GM12878 (cell line): ENCODE data around the gene ITGA8. TPM values are rescaled to one million over a fixed set of nuclear protein-coding genes. Genes with fewer than 3 reads are reported as not detected.

ENCODE experiments used
- ATAC-seq: fragments of 200-7000 bp; cut with Tn5 transposase; 3 replicates; pipeline ENCODE4 v1.9.1; 2020; ENCODE audit warnings: mild to moderate bottlenecking, moderate library complexity
- BruUV-seq: library from RNA; stranded (reverse); fragments of 400-500 nt; replicated peaks from 2 replicates; lab custom pipeline; 2021; lab: Mats Ljungman, UMichigan
- CTCF ChIA-PET: fragments of 300-600 bp; sonication (Branson Sonifier 250); formaldehyde crosslinking; extraction: SDS; loops from one replicate; lab custom pipeline; 2021; ENCODE audit warnings: inconsistent platforms; lab: Yijun Ruan, JAX
- POLR2A ChIA-PET: fragments of 350-600 bp; formaldehyde crosslinking; extraction: SDS; loops from one replicate; lab custom pipeline; 2021; ENCODE audit warnings: inconsistent platforms; lab: Charles Lee
- RAD21 ChIA-PET: fragments of 300-600 bp; sonication (Branson Sonifier 250); formaldehyde crosslinking; loops from one replicate; lab custom pipeline; 2023; ENCODE audit warnings: antibody characterized with exemption; ENCODE audit not compliant: unreplicated experiment; lab: Charles Lee
- SMC1A ChIA-PET: fragments of 300-600 bp; sonication (Branson Sonifier 250); formaldehyde crosslinking; loops from one replicate; lab custom pipeline; 2023; ENCODE audit not compliant: unreplicated experiment, uncharacterized antibody; lab: Charles Lee
- DNase-seq: peaks from one replicate; pipeline ENCODE4 v3.0.0-alpha.2; 2011; ENCODE audit warnings: low read depth, low spot score
- FAIRE-seq: peaks from 3 replicates; lab custom pipeline; 2011; peaks lifted over from hg19 to GRCh38; lab: Jason Lieb, UNC
- H2AFZ ChIP-seq: 2 replicates; pipeline ENCODE4 v1.6.0; 2011; ENCODE audit warnings: low read depth, low read length, control low read depth; ENCODE audit not compliant: control insufficient read depth
- H3K27ac ChIP-seq: 2 replicates; pipeline ENCODE4 v1.5.1; 2011; ENCODE audit warnings: control low read depth; ENCODE audit not compliant: control insufficient read depth, insufficient read depth
- H3K27me3 ChIP-seq, 2 experiments: replicated peaks in 1 of 2; 2 replicates each; pipeline versions ENCODE4 v1.6.0 to v1.6.1; 2011; ENCODE audit warnings: low read length in 1 of 2; ENCODE audit not compliant: control insufficient read depth in 2 of 2, insufficient read depth in 2 of 2
- H3K36me3 ChIP-seq, 2 experiments: 2 replicates each; pipeline ENCODE4 v1.5.1; 2011; ENCODE audit warnings: low read length in 1 of 2; ENCODE audit not compliant: control insufficient read depth in 2 of 2, insufficient read depth in 2 of 2
- H3K4me1 ChIP-seq: 2 replicates; pipeline ENCODE4 v1.6.1; 2011; ENCODE audit warnings: mild to moderate bottlenecking, low read length, moderate library complexity, mixed read lengths; ENCODE audit not compliant: control insufficient read depth, insufficient read depth
- H3K4me2 ChIP-seq: 2 replicates; pipeline ENCODE4 v1.6.0; 2011; ENCODE audit warnings: control low read depth; ENCODE audit not compliant: control insufficient read depth, insufficient read depth
- H3K4me3 ChIP-seq: fragments of 200-600 bp; sonication (generic); 2 replicates; pipeline ENCODE4 v1.5.1; 2016
- H3K79me2 ChIP-seq: 2 replicates; pipeline ENCODE4 v1.6.0; 2011; ENCODE audit warnings: low read length; ENCODE audit not compliant: control insufficient read depth, insufficient read depth
- H3K9ac ChIP-seq: 2 replicates; pipeline ENCODE4 v1.8.0; 2011; ENCODE audit warnings: low read length, control low read depth, mixed read lengths; ENCODE audit not compliant: control insufficient read depth, insufficient read depth
- H3K9me3 ChIP-seq: replicated peaks from 3 replicates; pipeline ENCODE4 v1.5.1; 2011; ENCODE audit warnings: mild to moderate bottlenecking, low read length; ENCODE audit not compliant: control insufficient read depth, insufficient read depth
- H4K20me1 ChIP-seq: 2 replicates; pipeline ENCODE4 v1.6.0; 2011; ENCODE audit not compliant: control insufficient read depth, insufficient read depth
- CREM ChIP-seq: IDR thresholded peaks from 2 replicates; pipeline ENCODE4 v1.6.1; 2014; ENCODE audit warnings: antibody characterized with exemption, low read depth
- ETV6 ChIP-seq, 2 experiments: fragments of 450-650 bp in 1 of 2; IDR thresholded peaks in 1 of 2; conservative IDR thresholded peaks in 1 of 2; 2 replicates each; pipeline ENCODE4 v1.6.1; 2014; ENCODE audit warnings: antibody characterized with exemption in 1 of 2, borderline replicate concordance in 1 of 2, low read depth in 1 of 2, mild to moderate bottlenecking in 1 of 2, moderate library complexity in 1 of 2
- MTA2 ChIP-seq: fragments of 450-650 bp; IDR thresholded peaks from 2 replicates; pipeline ENCODE4 v1.6.1; 2016; ENCODE audit warnings: low read depth, mild to moderate bottlenecking, moderate library complexity
- NFXL1 ChIP-seq: fragments of 450-650 bp; IDR thresholded peaks from 2 replicates; pipeline ENCODE4 v1.6.1; 2017; ENCODE audit warnings: antibody characterized with exemption, mild to moderate bottlenecking, borderline replicate concordance
- POLR2AphosphoS2 ChIP-seq: IDR thresholded peaks from 2 replicates; pipeline ENCODE4 v1.6.1; 2011; ENCODE audit warnings: low read depth, mild to moderate bottlenecking, low read length, improper control_type of control experiment, moderate library complexity
- POU2F2 ChIP-seq: IDR thresholded peaks from 3 replicates; pipeline ENCODE4 v1.6.1; 2011; ENCODE audit warnings: low read depth, mild to moderate bottlenecking, low read length, borderline replicate concordance
- RCOR1 ChIP-seq: conservative IDR thresholded peaks from 2 replicates; pipeline ENCODE4 v1.6.1; 2012; ENCODE audit warnings: low read depth, low read length, improper control_type of control experiment
- RFX5 ChIP-seq: IDR thresholded peaks from 2 replicates; pipeline ENCODE4 v1.6.1; 2011; ENCODE audit warnings: low read depth, low read length, improper control_type of control experiment
- SREBF2 ChIP-seq: IDR thresholded peaks from 2 replicates; pipeline ENCODE4 v1.6.1; 2012; ENCODE audit warnings: mild to moderate bottlenecking, low read length
- SRF ChIP-seq, 2 experiments: IDR thresholded peaks; 2 replicates each; pipeline ENCODE4 v1.6.1; 2011; ENCODE audit warnings: low read depth in 2 of 2, low read length in 2 of 2, mild to moderate bottlenecking in 1 of 2, moderate library complexity in 1 of 2
- STAT1 ChIP-seq: fragments of 450-650 bp; conservative IDR thresholded peaks from 2 replicates; pipeline ENCODE4 v1.6.1; 2014; ENCODE audit warnings: antibody characterized with exemption, mild to moderate bottlenecking
- TCF3 ChIP-seq: IDR thresholded peaks from 2 replicates; pipeline ENCODE4 v1.6.1; 2012; ENCODE audit warnings: low read depth, mild to moderate bottlenecking, low read length, borderline replicate concordance; ENCODE audit not compliant: insufficient read depth
- ZNF217 ChIP-seq: fragments of 450-650 bp; IDR thresholded peaks from 2 replicates; pipeline ENCODE4 v1.6.1; 2017; ENCODE audit warnings: antibody characterized with exemption, mild to moderate bottlenecking
- WGBS: methylation state at CpG from one replicate; pipeline ENCODE4 v1.1.6; 2016; ENCODE audit warnings: low lambda C conversion rate; ENCODE audit not compliant: insufficient replicate concordance, insufficient coverage; ENCODE audit errors: missing lambda C conversion rate; 5-methylcytosine and 5-hydroxymethylcytosine counted together
- in situ Hi-C: fragments of 300-500 bp; cut with MboI; formaldehyde crosslinking; loops from 9 replicates; pipeline ENCODE4 v1.14.3; 2018; ENCODE audit warnings: mixed read lengths
- intact Hi-C: fragments of 100-400 bp; cut with micrococcal nuclease; formaldehyde crosslinking; loops from one replicate; pipeline ENCODE4 v1.14.2; 2022; ENCODE audit not compliant: unreplicated experiment
- polyA plus RNA-seq, 11 experiments: library from polyadenylated mRNA; depleted of rRNA in 4 of 11; unstranded in 6 of 11; stranded (reverse) in 5 of 11; fragments of >200 nt; fragmentation: Nextera tagmentation in 4 of 11; fragmentation: Illumina TruSeq in 1 of 11; extraction: Ambion mirVana in 4 of 11; extraction: Trizol in 1 of 11; gene quantifications; 1 replicate in 1 of 11; 2 replicates in 10 of 11; pipeline versions ENCODE4 v1.2.1 to v1.2.3, GENCODE V29; 2011 to 2016; ENCODE audit warnings: inconsistent platforms in 2 of 11, missing spikeins in 2 of 11, low read depth in 1 of 11
- total RNA-seq, 4 experiments: library from RNA; depleted of rRNA in 3 of 4; stranded (reverse); fragments of >200 nt in 3 of 4; fragmentation: Illumina TruSeq in 1 of 4; extraction: Trizol in 1 of 4; gene quantifications; 2 replicates each; pipeline versions ENCODE4 v1.2.1 to v1.2.3, GENCODE V29; 2013 to 2021
- TF ChIP-seq, protein P1 (sequence below): IDR thresholded peaks from 2 replicates; pipeline ENCODE4 v1.6.1; 2011; ENCODE audit warnings: borderline replicate concordance, low read depth, mild to moderate bottlenecking, moderate library complexity, mixed read lengths, low read length; ENCODE audit not compliant: insufficient read depth; ENCODE audit errors: extremely low read length
- TF ChIP-seq, protein P2 (sequence below): fragments of 150-350 bp; IDR thresholded peaks from 2 replicates; pipeline ENCODE4 v1.6.1; 2014; ENCODE audit warnings: mild to moderate bottlenecking, low read depth, low read length

Gene ITGA8
- total and polyA plus RNA-seq, 10 of the 15 experiments (the other 5 are each of a cell fraction or from before 2014, with no cell fraction given): 0.03 TPM; not detected in 9

- no peak for FAIRE-seq
- CTCF ChIA-PET: no interaction called here
- no TSS peak for BruUV-seq
Measured at GRCh38 chr10:15630353-15630752, 89.4 kb downstream of the ITGA8 start.

DNA sequence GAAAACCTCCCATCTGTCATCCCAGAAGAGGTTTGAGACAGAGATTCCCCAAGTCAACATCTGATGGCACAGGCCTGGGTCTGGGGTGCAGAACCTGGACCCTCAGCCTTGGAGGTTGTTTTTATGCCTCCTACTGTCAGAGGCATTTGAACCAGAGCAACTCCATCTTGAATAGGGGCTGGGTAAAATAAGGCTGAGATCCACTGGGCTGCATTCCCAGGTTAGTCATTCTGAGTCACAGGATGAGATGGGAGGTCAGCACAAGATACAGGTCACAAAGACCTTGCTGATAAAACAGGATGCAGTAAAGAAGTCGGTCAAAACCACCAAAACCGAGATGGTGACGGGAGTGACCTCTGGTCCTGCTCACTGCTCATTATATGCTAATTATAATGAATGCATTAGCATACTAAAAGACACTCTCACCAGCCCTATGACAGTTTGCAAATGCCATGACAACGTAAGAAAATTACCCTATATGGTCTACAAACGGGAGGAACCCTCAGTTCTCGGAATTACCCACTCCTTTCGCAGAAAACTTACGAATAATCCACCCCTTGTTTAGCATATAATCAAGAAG, 92.0 kb downstream of the ITGA8 start:
- Histone ChIP-seq H3K4me3 (no peak overlapping the region), H3K27ac (no peak overlapping the region), H2AFZ (no peak overlapping the region), H3K9ac (no peak overlapping the region), H3K27me3 (no peaks in the 10 kb centered on the region), H3K4me2 (no peak overlapping the region), H3K9me3 (no peaks in the 10 kb centered on the region), H4K20me1 (no peaks in the 10 kb centered on the region), H3K36me3 (no peaks in the 10 kb centered on the region), H3K79me2 (no peaks in the 10 kb centered on the region), H3K4me1 (no peaks in the 10 kb centered on the region)
- no peak for DNase-seq
- ATAC-seq: no peak
- in situ Hi-C loops (no loop called here), intact Hi-C loops (no loop called here)
- SMC1A ChIA-PET: no interaction called here
- no TSS peak for BruUV-seq
- CTCF ChIA-PET: no interaction called here
- no peak for FAIRE-seq
- POLR2A ChIA-PET: no interaction called here
- WGBS: 36% methylated on average over 8 of the region's 8 CpGs
- RAD21 ChIA-PET: no interaction called here
- no peak for TF ChIP-seq RFX5
- TF ChIP-seq SRF (IDR thresholded peaks at IDR 0.05; ENCODE audit: low read depth in 2 of 2, low read length in 2 of 2): no peak
- no peak for TF ChIP-seq POLR2AphosphoS2
- TF ChIP-seq NFXL1: no peak
- TF ChIP-seq ETV6 (conservative IDR thresholded peaks at IDR 0.05 in 1 of 2, IDR thresholded peaks at IDR 0.05 in 1 of 2; ENCODE audit: borderline replicate concordance in 1 of 2, low read depth in 1 of 2): no peak
- TF ChIP-seq SREBF2: no peak
- TF ChIP-seq TCF3: no peak
- no peak for TF ChIP-seq ZNF217
- no peak for TF ChIP-seq CREM
- TF ChIP-seq, protein P1, sequence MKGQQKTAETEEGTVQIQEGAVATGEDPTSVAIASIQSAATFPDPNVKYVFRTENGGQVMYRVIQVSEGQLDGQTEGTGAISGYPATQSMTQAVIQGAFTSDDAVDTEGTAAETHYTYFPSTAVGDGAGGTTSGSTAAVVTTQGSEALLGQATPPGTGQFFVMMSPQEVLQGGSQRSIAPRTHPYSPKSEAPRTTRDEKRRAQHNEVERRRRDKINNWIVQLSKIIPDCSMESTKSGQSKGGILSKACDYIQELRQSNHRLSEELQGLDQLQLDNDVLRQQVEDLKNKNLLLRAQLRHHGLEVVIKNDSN: no peak
- no peak for TF ChIP-seq RCOR1
- no peak for TF ChIP-seq POU2F2
- TF ChIP-seq, protein P2, sequence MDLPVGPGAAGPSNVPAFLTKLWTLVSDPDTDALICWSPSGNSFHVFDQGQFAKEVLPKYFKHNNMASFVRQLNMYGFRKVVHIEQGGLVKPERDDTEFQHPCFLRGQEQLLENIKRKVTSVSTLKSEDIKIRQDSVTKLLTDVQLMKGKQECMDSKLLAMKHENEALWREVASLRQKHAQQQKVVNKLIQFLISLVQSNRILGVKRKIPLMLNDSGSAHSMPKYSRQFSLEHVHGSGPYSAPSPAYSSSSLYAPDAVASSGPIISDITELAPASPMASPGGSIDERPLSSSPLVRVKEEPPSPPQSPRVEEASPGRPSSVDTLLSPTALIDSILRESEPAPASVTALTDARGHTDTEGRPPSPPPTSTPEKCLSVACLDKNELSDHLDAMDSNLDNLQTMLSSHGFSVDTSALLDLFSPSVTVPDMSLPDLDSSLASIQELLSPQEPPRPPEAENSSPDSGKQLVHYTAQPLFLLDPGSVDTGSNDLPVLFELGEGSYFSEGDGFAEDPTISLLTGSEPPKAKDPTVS: no peak
- TF ChIP-seq MTA2: no peak

More at GRCh38 chr10:15630353-15630752, 89.4 kb downstream of the ITGA8 start:
- RAD21 ChIA-PET: no interaction called here
- H4K20me1 ChIP-seq: no peaks in the 10 kb centered on the region
- no peak overlapping the region for H3K27ac ChIP-seq
- POLR2A ChIA-PET: no interaction called here
- H3K9ac ChIP-seq: no peak overlapping the region
- 39% methylated on average over 5 of the region's 5 CpGs for WGBS
- ATAC-seq (no peak), DNase-seq (no peak)
- no peaks in the 10 kb centered on the region for H3K36me3 ChIP-seq
- TF ChIP-seq STAT1: no peak
- H3K9me3 ChIP-seq: no peaks in the 10 kb centered on the region
- H3K27me3 ChIP-seq: no peaks in the 10 kb centered on the region
- no peak overlapping the region for H2AFZ ChIP-seq
- no peaks in the 10 kb centered on the region for H3K79me2 ChIP-seq
- intact Hi-C loops: no loop called here
- H3K4me2 ChIP-seq: no peak overlapping the region
- no peaks in the 10 kb centered on the region for H3K4me1 ChIP-seq
- H3K4me3 ChIP-seq: no peak overlapping the region
- SMC1A ChIA-PET: no interaction called here
- in situ Hi-C loops: no loop called here
